Frontal cortex (tissue), 4 donors: ENCODE results near the gene MPND. TPM values are rescaled to one million over a fixed set of nuclear protein-coding genes. Genes with fewer than 3 reads are reported as not detected.
A peak's percentile ranks its signal among the peaks of the same experiment; 100 is the strongest.

Experiments
- DNase-seq, 2 donors: peaks; one replicate each; pipeline ENCODE4 v3.0.0; 2012; ENCODE audit warnings: low spot score in 2 of 2
- FAIRE-seq: peaks from 2 replicates; lab custom pipeline; 2012; peaks lifted over from hg19 to GRCh38; lab: Jason Lieb, UNC
- total RNA-seq: library from RNA; depleted of rRNA; stranded (reverse); fragments of >200 nt; gene quantifications from one replicate; pipeline ENCODE4 v1.2.3, GENCODE V29; 2014
- donor health status: control.
- donor health status: control.
- donor health status: control.

Gene MPND, protein sequence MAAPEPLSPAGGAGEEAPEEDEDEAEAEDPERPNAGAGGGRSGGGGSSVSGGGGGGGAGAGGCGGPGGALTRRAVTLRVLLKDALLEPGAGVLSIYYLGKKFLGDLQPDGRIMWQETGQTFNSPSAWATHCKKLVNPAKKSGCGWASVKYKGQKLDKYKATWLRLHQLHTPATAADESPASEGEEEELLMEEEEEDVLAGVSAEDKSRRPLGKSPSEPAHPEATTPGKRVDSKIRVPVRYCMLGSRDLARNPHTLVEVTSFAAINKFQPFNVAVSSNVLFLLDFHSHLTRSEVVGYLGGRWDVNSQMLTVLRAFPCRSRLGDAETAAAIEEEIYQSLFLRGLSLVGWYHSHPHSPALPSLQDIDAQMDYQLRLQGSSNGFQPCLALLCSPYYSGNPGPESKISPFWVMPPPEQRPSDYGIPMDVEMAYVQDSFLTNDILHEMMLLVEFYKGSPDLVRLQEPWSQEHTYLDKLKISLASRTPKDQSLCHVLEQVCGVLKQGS
- total RNA-seq, result 18.8 TPM

DNA sequence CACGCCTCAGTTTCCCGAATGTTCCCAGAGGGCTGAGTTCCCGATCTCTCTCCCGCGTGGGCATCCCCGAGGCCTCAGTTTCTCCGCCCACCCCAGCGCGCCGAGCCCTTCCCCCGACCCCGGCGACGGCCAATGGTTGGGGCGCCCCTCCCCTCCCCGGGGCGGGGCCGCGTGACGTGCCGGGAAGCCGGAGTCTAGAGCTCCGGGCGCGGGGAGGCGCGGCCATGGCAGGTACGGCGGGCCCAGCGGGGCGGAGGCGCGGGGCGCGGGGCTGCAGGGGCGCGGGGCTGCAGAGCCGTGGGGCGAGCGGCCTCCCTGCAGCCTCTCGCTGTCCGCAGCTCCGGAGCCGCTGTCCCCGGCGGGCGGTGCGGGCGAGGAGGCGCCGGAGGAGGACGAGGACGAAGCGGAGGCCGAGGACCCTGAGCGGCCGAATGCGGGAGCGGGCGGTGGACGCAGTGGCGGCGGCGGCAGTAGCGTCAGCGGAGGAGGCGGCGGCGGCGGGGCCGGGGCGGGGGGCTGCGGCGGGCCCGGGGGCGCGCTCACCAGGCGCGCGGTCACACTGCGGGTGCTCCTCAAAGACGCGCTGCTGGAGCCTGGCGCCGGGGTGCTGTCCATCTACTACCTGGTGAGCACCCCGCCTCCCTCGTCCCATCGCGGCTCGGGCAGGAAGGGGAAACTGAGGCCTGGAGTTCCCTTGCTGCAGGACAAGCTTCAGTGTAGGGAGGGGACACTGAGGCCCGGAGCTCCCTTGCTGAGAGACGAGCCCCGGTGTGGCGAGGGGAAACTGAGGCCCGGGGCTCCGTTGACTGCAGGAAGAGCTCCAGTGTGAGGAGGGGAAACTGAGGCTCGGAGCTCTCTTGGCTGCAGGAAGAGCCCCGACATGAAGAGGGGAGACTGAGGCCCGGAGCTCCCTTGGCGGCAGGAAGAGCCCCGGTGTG is at the start of gene MPND:
Gene MPND (plus strand): TSS at position 193 of the 938 bp plus-strand sequence. CDS start 32 bp downstream, at position 225.
- DNase-seq (peak; percentile 90 to 94), FAIRE-seq (no peak)

- DNase-seq (no peak), FAIRE-seq (no peak)
Measured at GRCh38 chr19:4294389-4294788, 49.0 kb upstream of the MPND start.

DNA sequence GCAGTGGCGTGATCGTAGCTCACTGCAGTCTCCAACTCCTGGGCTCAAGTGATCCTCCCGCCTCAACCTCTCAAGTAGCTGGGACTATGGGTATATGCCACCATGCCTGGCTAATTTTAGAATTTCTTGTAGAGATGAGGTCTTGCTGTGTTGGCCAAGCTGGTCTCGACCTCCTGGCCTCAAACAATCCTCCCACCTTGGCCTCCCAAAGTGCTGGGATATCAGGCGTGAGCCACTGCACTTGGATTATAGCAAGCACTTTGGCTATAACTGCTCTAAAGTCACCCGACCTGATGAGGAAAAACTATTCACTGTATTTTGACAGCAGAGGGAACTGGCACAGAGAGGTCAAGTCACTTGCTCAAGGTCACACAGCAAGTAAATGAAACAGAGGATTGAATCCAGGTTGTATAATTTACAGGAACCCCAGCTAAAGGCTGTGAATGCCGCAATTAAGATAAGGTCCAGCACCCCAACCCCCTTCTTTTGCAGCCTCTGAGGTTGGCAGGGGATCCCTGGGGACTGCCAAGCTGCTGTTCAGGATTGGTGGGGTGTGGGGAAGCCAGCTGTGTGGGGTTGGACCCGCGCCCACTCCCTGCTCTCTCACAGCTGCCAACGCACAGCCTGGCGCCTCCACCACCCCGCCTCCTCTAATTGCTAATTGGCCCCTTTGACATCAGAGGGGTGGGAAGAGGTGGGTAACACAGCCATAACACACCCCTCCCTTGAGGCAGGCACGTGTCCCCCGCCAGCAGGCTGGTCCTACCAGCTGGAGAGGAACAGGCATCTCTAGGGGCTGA is 47.2 kb upstream of the MPND start:
- peak; percentile 74 to 78 for DNase-seq
- no peak for FAIRE-seq

- FAIRE-seq, result no peak
- no peak for DNase-seq
Measured at GRCh38 chr19:4297901-4298809, 45.2 kb upstream of the MPND start.

DNA sequence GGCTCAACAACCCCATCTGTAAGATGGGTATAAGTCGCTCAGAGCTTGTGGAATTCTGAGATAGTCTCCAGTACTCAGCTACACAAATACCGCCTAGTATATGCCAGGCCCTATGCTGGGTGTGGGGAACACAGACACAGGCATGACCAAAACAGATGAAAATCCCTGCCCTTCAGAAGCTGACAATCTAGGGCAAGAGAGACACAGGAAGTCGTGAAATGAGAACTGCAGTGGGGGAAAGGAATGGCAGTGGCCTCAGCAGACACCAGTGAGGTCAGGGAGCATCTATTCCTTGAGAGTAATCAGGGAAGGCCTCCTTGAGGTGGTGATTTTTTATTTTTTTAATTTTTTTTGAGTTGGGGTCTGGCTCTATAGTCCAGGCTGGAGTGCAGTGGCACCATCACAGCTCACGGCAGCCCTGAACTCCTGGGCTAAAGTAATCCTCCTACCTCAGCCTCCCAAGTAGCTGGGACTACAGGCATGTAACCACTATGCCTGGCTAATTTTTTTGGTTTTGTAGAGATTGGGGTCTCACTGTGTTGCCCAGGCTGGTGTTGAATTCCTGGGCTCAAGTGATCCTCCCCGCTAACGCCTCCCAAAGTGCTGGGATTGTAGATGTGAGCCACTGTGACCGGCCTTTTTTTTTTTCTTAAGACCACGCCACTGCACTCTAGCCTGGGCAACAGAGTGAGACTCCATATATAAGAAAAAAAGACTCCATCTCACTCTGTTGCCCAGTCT is 44.4 kb upstream of the MPND start:
- no peak for FAIRE-seq
- no peak for DNase-seq

DNA sequence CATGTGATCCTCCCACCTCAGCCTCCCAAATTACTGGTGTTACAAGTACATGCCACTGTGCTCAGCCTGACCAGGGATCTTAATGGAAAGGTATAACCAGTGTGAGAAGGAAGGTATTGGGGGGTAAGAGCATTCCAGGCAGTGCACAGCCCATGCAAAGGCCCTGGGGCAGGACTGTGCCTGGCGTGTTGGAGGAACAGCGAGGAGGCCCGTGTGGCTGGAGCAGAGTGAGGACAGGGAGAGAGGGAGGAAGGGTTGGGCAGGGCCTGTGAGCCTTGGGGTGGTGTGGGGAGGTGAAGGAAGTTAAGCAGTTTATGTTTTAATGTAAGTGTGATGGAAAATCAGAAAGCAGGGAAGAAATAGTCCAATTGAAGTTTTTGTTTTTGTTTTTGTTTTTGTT is 42.8 kb upstream of the MPND start:
- DNase-seq (no peak), FAIRE-seq (no peak)

- DNase-seq (no peak), FAIRE-seq (no peak)
Measured at GRCh38 chr19:4301590-4302242, 41.6 kb upstream of the MPND start.

DNA sequence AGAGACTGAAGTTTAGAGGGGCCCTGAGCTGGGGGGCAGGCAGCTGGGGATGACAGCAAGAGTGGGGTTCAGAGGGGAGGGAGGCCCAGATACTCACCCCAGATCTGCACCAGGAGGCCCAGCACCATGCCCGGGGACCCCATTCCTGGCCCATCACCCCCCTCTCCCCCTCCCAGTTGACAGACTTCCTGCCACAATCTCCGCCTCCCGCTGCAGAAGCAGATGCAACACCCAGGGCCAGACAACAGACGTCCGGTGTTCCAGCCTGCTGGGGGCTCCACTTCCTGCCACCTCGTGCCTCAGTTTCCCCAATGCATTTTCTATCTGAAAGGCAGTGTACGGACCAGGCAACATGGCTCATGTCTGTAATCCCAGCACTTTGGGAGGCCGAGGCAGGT is 41.1 kb upstream of the MPND start, which contains the start of gene TMIGD2:
Gene TMIGD2 (minus strand): TSS at position 147 of the 398 bp plus-strand sequence. CDS start 4 bp downstream, at position 143.
- FAIRE-seq, result no peak
- DNase-seq, result no peak

- no peak for FAIRE-seq
- DNase-seq, result no peak
Measured at GRCh38 chr19:4303819-4304537, 39.4 kb upstream of the MPND start.

DNA sequence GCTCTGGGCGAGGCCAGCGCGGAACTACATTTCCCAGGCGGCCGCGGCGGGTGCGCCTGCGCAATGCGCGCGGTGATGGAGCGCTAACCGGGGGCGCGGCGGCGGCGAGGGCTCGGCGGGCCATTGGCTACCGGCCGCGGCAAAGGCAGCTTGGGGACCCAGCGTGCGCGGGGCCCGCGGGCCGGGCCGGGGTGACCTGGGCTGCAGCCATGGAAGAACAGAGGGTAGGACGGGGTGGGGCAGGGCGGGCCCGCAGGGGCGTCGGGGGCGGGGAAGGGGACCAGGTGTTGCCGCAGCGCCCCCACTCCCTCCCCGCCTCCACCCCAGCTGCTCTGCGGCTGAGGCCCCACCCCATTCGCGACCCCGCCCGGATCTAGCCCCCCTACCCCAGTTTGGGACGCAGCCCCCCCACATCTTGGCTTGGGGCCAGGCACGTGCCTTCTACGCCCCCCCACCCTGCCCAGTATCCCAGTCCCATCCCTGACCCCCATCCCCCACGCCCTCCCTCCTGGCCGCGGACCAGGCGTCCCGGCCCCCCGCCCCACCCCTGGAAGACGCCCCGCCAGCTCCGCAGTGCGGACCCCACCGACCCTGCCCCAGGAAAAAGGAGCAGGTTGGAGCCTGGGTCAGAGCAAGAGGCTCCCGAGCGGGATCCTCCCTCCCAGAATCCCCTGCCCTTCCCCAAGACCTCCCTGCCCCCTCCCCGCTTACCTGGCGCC is 38.7 kb upstream of the MPND start, which contains the start of gene FSD1:
Gene FSD1 (plus strand): TSS at position 61 of the 719 bp plus-strand sequence. CDS start 149 bp downstream, at position 210.
- peak; percentile 83 to 89 for DNase-seq
- no peak for FAIRE-seq

DNA sequence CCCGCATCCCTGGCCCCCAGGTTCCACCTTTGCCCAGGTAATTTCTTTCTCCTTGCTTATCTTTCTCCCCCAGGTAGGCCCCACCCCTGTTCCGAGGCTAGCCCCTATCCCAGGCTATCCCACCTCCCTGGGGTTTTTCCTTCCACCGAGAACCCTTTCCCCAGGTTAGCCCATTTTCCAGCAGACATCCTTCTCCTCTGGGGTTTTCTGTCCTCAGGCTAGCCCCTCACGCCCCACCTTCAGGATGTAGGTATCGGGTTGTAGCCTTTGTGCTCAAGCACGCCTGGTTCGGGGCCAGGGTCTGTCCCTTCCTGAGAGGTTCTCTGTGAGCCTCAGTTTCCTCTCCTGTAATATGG is 38.1 kb upstream of the MPND start:
- FAIRE-seq (no peak), DNase-seq (no peak)

GRCh38 chr19:4305659-4306058 is 37.7 kb upstream of the MPND start:
- DNase-seq (no peak), FAIRE-seq (no peak)

- FAIRE-seq (no peak), DNase-seq (no peak)
Measured at GRCh38 chr19:4310247-4311121, 32.9 kb upstream of the MPND start.

- no peak for DNase-seq
- FAIRE-seq, result no peak
Measured at GRCh38 chr19:4313847-4314490, 29.4 kb upstream of the MPND start.

GRCh38 chr19:4316956-4317355 is 26.4 kb upstream of the MPND start:
- no peak for FAIRE-seq
- DNase-seq, result no peak
